ENCODE data around the gene E2F3.

DNA sequence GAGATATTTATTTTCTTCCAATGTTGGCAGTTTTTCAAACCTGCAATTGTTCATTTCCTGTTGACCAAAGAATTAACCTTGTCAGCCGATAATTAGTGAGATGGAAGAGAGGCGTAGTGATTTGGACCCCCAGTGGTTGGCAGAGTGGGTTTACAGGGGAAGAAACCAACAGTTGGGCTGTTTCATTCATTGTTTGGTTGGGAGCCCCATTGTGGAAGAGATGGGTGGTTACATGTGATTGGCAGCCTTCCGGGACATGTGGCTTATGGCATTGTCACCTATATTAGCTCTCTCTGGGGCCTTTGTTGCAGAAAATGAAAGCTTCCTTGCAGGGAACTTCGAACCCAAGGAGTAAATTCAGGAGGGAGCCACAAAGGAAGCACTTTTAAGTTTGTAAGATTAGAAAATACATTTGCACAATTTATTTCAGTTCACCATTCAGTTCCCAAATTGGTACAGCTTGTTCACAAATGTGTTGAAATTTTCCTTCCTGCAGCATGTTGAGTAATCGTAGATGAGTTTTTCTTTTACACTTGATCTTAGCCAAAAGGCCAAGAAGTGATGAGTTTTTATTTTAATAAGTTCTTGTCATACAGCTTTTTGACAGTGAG is 82.3 kb downstream of the E2F3 start:
- TF ChIP-seq POLR2A (IDR thresholded peaks at IDR 0.05; ENCODE audit: low read length) (no peak), GATA1 (IDR thresholded peaks at IDR 0.05; ENCODE audit: low read depth, low read length) (no peak)

Data from erythroblast (primary cell).